Stimulated activated CD8-positive, alpha-beta memory T cell treated with anti-CD3 and anti-CD28 coated beads, Interleukin-4, amount 100 ng/mL, for 4 hours (primary cell): ENCODE data around the gene RFC5.
"Not testable (repeated sequence)": the region's sequence is repeated elsewhere in the genome, so short reads cannot be mapped to it uniquely, and the experiment has no call there.

Source experiments
- DNase-seq, 2 donors: peaks; one replicate each; pipeline ENCODE4 v3.0.0-alpha.2; 2020; ENCODE audit warnings: low read depth in 2 of 2, low spot score in 1 of 2

RFC5 gene

GRCh38 chr12:118073768-118074167 lies 57.3 kb downstream of the RFC5 start:
- no peak for DNase-seq

- DNase-seq = not testable (repeated sequence)
These were observed 65.0 kb downstream of the RFC5 start for GRCh38 chr12:118081521-118081920.
